Esophagus squamous epithelium (tissue), 5 donors: ENCODE results near the gene RRAS2. TPM values are rescaled to one million over a fixed set of nuclear protein-coding genes. Genes with fewer than 3 reads are reported as not detected.

Experiments
- DNase-seq: peaks from one replicate; lab custom pipeline; 2025; lab: John Stamatoyannopoulos, UW
- H3K27ac ChIP-seq, 4 donors: fragments of 200-600 bp; sonication (generic); one replicate each; pipeline ENCODE4 v1.5.1; 2016 to 2019; ENCODE audit warnings: mild to moderate bottlenecking in 1 of 4
- H3K27me3 ChIP-seq, 4 donors: fragments of 200-600 bp; sonication (generic); 1 replicate in 3 of 4; 2 replicates in 1 of 4; pipeline versions ENCODE4 v1.5.1 to v1.6.0; 2017 to 2021; ENCODE audit warnings: antibody characterized with exemption in 1 of 4
- H3K36me3 ChIP-seq, 3 donors: fragments of 200-600 bp; sonication (generic); one replicate each; pipeline ENCODE4 v1.5.1; 2016 to 2019
- H3K4me1 ChIP-seq, 3 donors: fragments of 200-600 bp; sonication (generic); one replicate each; pipeline ENCODE4 v1.5.1; 2017 to 2019
- H3K4me3 ChIP-seq, 4 donors: fragments of 200-600 bp; sonication (generic); 1 replicate in 3 of 4; 2 replicates in 1 of 4; pipeline ENCODE4 v1.5.1; 2016 to 2019; ENCODE audit warnings: mild to moderate bottlenecking in 2 of 4, moderate library complexity in 1 of 4
- H3K9me3 ChIP-seq, 3 donors: fragments of 200-600 bp; sonication (generic); one replicate each; pipeline ENCODE4 v1.5.1; 2016 to 2019
- CTCF ChIP-seq, 6 experiments: fragments of 450-650 bp in 4 of 6; fragments of 200-600 bp in 2 of 6; sonication (generic) in 2 of 6; IDR thresholded peaks; one replicate each; pipeline ENCODE4 v1.5.1; 2016 to 2019; ENCODE audit warnings: antibody characterized with exemption in 6 of 6, mild to moderate bottlenecking in 4 of 6, moderate library complexity in 4 of 6
- POLR2A ChIP-seq, 4 donors: fragments of 450-650 bp; IDR thresholded peaks; one replicate each; pipeline ENCODE4 v1.6.1; 2017; ENCODE audit warnings: antibody characterized with exemption in 4 of 4, mild to moderate bottlenecking in 4 of 4, moderate library complexity in 3 of 4
- WGBS, 2 donors: methylation state at CpG; one replicate each; pipeline ENCODE4 v1.1.5; 2018; 5-methylcytosine and 5-hydroxymethylcytosine counted together
- intact Hi-C: fragments of 100-400 bp; cut with DNase I; formaldehyde crosslinking; loops from one replicate; pipeline ENCODE4 v1.15.0; 2022
- total RNA-seq, 4 donors: library from RNA; depleted of rRNA; stranded (reverse); fragments of >200 nt; gene quantifications; one replicate each; pipeline ENCODE4 v1.1.0, GENCODE V29; 2016
- donor health status: DM: yes; HTN: yes; CAD: no.

Gene RRAS2
- total RNA-seq, 4 donors from 2014 or later, result 14.1 to 42.5 (median 29.0) TPM

GRCh38 chr11:14275076-14275475, 83.9 kb downstream of the RRAS2 start:
- DNase-seq, result no peak
- TF ChIP-seq POLR2A (IDR thresholded peaks at IDR 0.05) (no peak), CTCF (IDR thresholded peaks at IDR 0.05) (no peak)
- Histone ChIP-seq H3K4me1 (no peaks in the 10 kb centered on the region), H3K4me3 (no peak overlapping the region), H3K9me3 (no peaks in the 10 kb centered on the region), H3K27me3 (no peaks in the 10 kb centered on the region), H3K36me3 (peaks cover 0 to 3% (median 0%) of the 10 kb centered on the region in 3 donors), H3K27ac (no peak overlapping the region)
- intact Hi-C loops, result no loop called here

GRCh38 chr11:14273895-14274294, 85.1 kb downstream of the RRAS2 start:
- H3K27ac ChIP-seq, result no peak overlapping the region
- no peak for TF ChIP-seq CTCF (IDR thresholded peaks at IDR 0.05)
- no peak for TF ChIP-seq POLR2A (IDR thresholded peaks at IDR 0.05)
- no peak overlapping the region for H3K4me3 ChIP-seq
- 78 to 92% methylated on average over 2 of the region's 2 CpGs for WGBS, 2 donors
- DNase-seq, result no peak
- H3K36me3 ChIP-seq, result no peaks in the 10 kb centered on the region
- intact Hi-C loops, result no loop called here
- no peaks in the 10 kb centered on the region for H3K9me3 ChIP-seq
- no peaks in the 10 kb centered on the region for H3K4me1 ChIP-seq
- no peaks in the 10 kb centered on the region for H3K27me3 ChIP-seq

- TF ChIP-seq CTCF (IDR thresholded peaks at IDR 0.05) (no peak), POLR2A (IDR thresholded peaks at IDR 0.05) (no peak)
- H3K27ac ChIP-seq, result no peak overlapping the region
- no peaks in the 10 kb centered on the region for H3K4me1 ChIP-seq
- no peak for DNase-seq
- WGBS, 2 donors, result 48 to 60% methylated on average over 6 of the region's 6 CpGs
- H3K27me3 ChIP-seq, result no peaks in the 10 kb centered on the region
- intact Hi-C loops, result no loop called here
- H3K4me3 ChIP-seq, result no peak overlapping the region
- H3K9me3 ChIP-seq, result no peaks in the 10 kb centered on the region
- H3K36me3 ChIP-seq, result peaks cover 0 to 8% (median 0%) of the 10 kb centered on the region in 3 donors
Measured at GRCh38 chr11:14270690-14271542, 88.1 kb downstream of the RRAS2 start.

GRCh38 chr11:14269692-14270573, 89.0 kb downstream of the RRAS2 start:
- Histone ChIP-seq H3K4me1 (no peaks in the 10 kb centered on the region), H3K27ac (no peak overlapping the region), H3K4me3 (no peak overlapping the region), H3K9me3 (no peaks in the 10 kb centered on the region), H3K27me3 (no peaks in the 10 kb centered on the region), H3K36me3 (peaks cover 0 to 18% (median 0%) of the 10 kb centered on the region in 3 donors)
- 74 to 77% methylated on average over 5 of the region's 5 CpGs for WGBS, 2 donors
- intact Hi-C loops, result no loop called here
- no peak for DNase-seq
- no peak for TF ChIP-seq CTCF (IDR thresholded peaks at IDR 0.05)
- TF ChIP-seq POLR2A (IDR thresholded peaks at IDR 0.05), result no peak
